Breast epithelium (tissue), 3 donors: ENCODE data around the gene ADPRHL1.

Experiments used
- POLR2A ChIP-seq: fragments of 450-650 bp; IDR thresholded peaks from one replicate; pipeline ENCODE4 v1.6.1; 2016; ENCODE audit warnings: antibody characterized with exemption, mild to moderate bottlenecking, moderate library complexity
- TF ChIP-seq, protein P1 (sequence below), 3 donors: fragments of 450-650 bp; IDR thresholded peaks; one replicate each; pipeline ENCODE4 v1.5.1; 2016 to 2017; ENCODE audit warnings: antibody characterized with exemption in 3 of 3, mild to moderate bottlenecking in 3 of 3, moderate library complexity in 3 of 3

- TF ChIP-seq, protein P1, sequence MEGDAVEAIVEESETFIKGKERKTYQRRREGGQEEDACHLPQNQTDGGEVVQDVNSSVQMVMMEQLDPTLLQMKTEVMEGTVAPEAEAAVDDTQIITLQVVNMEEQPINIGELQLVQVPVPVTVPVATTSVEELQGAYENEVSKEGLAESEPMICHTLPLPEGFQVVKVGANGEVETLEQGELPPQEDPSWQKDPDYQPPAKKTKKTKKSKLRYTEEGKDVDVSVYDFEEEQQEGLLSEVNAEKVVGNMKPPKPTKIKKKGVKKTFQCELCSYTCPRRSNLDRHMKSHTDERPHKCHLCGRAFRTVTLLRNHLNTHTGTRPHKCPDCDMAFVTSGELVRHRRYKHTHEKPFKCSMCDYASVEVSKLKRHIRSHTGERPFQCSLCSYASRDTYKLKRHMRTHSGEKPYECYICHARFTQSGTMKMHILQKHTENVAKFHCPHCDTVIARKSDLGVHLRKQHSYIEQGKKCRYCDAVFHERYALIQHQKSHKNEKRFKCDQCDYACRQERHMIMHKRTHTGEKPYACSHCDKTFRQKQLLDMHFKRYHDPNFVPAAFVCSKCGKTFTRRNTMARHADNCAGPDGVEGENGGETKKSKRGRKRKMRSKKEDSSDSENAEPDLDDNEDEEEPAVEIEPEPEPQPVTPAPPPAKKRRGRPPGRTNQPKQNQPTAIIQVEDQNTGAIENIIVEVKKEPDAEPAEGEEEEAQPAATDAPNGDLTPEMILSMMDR (IDR thresholded peaks at IDR 0.05): no peak
- no peak for TF ChIP-seq POLR2A
Observed at GRCh38 chr13:113498905-113499304, 45.6 kb upstream of the ADPRHL1 start.
